KOPT-K1 (cell line): ENCODE results near the gene MROH7.

Experiments
- H3K27ac ChIP-seq: fragments of 200-600 bp; sonication (generic); 2 replicates; pipeline ENCODE4 v1.5.1; 2016; ENCODE audit warnings: antibody characterized with exemption, mild to moderate bottlenecking, low read depth, low read length; ENCODE audit not compliant: poor library complexity, severe bottlenecking
- H3K36me3 ChIP-seq: fragments of 200-600 bp; sonication (generic); 2 replicates; pipeline ENCODE4 v1.5.1; 2017; ENCODE audit warnings: antibody characterized with exemption, mild to moderate bottlenecking, low read length, moderate library complexity; ENCODE audit not compliant: insufficient read depth
- H3K9me3 ChIP-seq: fragments of 200-600 bp; sonication (generic); 2 replicates; pipeline ENCODE4 v1.5.1; 2017; ENCODE audit warnings: antibody characterized with exemption, low read length, mild to moderate bottlenecking; ENCODE audit not compliant: insufficient read depth, poor library complexity, severe bottlenecking

MROH7 gene

DNA sequence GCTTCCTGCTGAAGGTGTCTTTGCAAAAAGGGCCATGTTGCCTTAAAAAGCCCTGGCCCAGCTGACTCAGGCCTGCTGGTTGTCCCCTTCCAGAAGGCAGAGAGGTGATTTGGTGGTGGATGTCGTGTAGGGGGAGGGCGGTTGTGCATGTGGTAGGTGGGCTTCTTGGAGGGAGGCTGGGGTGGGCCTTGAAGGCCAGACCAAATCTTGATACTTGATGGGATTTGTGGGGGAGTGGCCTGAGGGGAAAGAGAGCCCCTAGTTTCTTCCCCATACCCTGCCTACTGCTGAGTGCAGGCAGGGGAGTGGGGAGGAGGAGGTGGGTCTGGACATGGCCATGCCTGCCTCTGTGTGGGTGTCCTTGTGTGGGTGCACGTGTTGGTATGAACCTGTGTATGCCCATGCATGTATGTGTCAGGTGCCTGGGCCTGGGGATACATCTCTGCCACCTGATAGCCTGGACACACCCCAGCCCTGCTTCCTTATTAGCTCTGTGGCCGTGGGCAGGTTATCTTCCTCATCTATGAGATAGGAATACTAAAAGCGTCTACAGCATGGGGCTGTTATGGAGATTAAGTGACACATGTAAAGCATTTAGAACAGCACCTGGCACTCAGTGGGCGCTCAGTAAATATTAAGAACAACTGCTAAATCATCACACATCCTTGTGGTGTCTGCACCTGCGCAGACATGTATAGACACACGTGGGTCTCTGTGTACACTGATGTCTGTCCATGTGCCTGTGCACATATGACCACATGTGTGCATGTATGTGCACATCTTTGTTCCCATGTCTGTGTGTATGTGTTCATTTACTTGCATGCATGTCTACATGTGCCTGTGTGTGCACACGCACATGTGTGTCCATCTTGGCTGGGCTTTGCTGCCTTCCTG, 35.2 kb upstream of the MROH7 start:
- Histone ChIP-seq H3K9me3 (no peaks in the 10 kb centered on the region), H3K27ac (no peak overlapping the region), H3K36me3 (no peaks in the 10 kb centered on the region)

DNA sequence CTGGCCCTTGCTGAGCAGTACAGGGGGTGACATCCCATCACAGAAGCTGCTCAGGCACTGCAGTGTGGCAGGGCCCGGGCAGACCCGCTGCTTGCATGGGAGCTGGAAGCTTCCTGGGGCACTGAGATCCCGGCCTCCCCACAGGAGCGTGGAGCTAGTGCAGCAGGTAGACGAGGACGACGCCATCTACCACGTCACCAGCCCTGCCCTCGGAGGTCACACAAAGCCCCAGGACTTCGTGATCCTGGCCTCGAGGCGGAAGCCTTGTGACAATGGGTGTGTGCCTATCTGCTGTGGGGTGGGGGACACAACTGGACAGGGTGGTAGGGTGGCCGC, 34.6 kb upstream of the MROH7 start:
- no peaks in the 10 kb centered on the region for H3K36me3 ChIP-seq
- no peaks in the 10 kb centered on the region for H3K9me3 ChIP-seq
- no peak overlapping the region for H3K27ac ChIP-seq

DNA sequence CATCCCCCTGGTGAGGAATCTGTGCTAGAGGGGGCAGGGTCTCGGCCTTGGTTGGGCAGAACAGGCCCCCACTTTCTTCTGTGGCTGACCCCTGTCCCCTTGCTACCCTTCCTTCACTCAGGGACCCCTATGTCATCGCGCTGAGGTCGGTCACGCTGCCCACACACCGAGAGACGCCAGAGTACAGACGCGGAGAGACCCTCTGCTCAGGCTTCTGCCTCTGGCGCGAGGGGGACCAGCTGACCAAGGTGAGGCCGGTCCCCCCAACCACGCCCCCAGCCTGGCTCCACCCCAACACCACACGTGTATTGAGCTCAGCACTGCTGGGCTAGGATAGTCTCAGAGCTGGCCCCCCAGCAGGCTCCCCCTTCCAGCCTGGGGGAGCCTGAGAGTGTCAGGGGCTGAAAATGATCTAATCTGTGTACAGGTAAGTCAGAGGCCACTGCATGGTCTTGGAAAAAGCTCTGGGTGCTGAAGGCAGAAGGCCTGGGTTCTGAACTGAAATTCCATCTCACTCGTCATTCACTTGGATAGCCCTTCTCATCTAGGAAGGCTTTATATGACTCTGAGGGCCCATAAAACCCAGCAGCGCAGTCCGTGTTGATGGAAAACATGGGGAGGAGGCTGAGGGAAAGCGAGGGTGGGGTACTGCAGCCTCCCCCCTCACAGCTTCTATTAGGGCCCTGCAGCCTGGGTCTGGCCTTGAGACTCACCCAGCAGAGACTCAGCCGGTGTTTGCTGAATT, 33.6 kb upstream of the MROH7 start:
- Histone ChIP-seq H3K27ac (no peak overlapping the region), H3K36me3 (no peaks in the 10 kb centered on the region), H3K9me3 (no peaks in the 10 kb centered on the region)

DNA sequence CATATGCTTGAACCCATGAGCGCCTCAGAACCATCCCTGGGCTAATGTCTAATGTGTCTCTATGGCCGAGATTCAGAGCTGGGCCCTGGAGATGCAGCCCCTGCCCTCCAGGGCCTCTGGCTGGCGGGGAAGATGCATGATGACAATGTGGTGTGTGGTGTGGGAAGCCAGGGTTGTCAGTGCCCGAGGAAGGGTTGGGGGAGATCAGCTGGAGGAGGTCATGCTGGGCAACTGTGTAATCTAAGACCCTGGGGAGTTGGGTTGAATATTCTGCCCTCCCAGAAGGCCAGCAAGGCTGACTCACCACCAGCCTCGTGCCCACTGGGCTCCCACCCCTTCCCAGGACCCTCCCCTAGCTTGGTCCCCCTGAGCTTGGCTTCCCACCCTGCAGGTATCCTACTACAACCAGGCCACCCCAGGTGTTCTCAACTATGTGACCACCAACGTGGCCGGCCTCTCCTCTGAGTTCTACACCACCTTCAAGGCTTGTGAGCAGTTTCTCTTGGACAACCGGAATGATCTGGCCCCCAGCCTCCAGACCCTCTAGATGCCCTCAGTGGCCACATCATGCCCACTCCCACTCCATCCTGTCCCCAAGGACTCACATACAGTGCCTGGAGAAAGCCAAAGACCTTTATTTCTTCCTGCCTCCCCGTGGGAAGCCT, 32.9 kb upstream of the MROH7 start:
- H3K9me3 ChIP-seq = no peaks in the 10 kb centered on the region
- no peak overlapping the region for H3K27ac ChIP-seq
- H3K36me3 ChIP-seq = no peaks in the 10 kb centered on the region

DNA sequence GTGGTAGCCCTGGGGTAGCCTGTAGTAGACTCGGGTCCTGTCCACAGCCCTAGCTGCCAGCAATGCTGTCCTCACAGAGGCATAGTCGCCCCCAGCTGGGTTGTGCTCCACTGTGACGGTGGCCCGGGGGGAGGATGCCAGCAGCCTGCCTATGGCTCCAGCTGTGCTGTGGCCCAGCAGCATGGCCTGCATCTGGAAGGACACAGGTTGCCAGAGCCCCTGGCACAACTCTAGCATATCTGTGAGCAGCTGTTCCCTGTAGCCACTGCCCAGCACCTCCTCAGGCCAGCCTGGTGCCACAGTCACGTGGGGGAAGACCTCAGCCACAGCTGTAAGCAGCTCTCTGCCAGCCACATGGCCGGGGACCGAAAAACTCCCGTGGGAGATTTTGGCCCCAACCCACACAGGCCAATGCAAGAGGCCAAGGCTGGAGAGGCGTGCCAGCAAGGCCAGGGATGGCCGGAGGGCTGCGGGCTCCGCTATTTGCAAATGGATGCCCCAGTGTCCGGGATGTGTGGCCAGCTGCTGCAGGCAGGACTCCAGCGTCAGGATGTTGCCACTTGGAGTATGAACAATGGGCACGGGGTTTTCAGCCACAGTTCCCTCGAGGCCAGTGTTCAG, 32.2 kb upstream of the MROH7 start:
- no peaks in the 10 kb centered on the region for H3K36me3 ChIP-seq
- no peak overlapping the region for H3K27ac ChIP-seq
- H3K9me3 ChIP-seq = no peaks in the 10 kb centered on the region

DNA sequence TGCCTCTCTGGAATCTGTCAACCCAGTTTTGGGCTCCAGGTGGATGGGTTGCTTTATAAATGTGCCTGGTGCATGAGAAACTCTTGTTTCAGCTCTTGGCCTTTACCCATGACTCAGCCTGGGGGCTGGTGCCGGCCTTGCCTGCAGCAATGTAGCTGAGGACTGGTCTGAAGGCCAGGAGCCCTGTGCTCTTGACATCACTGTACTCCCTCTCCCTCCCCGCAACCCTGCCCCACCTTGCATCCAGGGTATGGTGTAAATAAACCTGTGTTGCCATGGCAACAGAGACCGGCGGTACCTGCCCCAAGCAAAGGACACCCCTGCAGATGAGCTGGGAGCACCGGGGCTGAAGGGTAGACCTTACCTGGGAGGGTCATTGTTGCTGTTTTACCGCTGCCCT, 31.5 kb upstream of the MROH7 start:
- no peak overlapping the region for H3K27ac ChIP-seq
- no peaks in the 10 kb centered on the region for H3K9me3 ChIP-seq
- no peaks in the 10 kb centered on the region for H3K36me3 ChIP-seq

DNA sequence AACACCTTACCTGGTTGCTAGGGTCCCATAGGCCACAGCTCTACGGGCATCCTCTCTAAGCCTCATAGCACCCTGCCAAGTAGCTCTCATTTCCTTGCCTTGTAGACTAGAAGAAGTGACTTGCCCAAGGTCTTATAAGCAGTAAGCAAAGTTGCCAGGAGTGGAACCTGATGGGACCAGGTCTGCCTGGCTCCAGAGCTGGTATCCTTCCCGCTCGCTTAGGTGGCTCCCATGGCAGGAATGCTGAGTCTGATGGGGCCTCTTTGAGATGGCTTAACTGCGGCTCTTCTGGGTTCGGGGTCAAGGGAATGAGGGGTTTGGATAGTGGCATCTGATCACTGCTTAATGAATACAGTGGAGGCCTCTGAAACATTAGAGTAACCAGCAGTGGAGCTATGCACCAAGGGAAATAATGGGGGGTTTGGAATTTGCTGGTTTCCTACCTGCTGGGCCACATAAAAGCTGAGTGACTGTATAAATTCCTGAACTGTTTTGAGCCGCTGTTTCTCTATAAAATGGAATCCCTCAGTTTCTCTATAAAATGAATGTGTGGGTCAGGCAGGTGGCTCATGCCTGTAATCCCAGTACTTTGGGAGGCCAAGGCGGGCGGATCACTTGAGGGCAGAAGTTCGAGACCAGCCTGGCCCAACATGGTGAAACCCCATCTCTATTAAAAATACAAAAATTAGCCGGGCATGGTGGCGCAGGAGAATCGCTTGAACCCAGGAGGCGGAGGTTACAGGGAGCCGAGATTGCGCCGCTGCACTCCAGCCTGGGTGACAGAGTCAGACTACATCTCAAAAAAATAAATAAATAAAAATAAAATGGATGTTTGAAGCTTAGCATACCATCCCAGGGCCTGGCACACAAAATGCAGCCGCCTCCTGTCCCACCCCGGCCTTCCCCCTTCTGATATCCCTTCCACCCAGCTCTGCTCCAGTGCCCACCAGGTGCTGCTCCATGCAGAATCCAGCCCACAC, 30.7 kb upstream of the MROH7 start:
- Histone ChIP-seq H3K27ac (no peak overlapping the region), H3K36me3 (no peaks in the 10 kb centered on the region), H3K9me3 (no peaks in the 10 kb centered on the region)

DNA sequence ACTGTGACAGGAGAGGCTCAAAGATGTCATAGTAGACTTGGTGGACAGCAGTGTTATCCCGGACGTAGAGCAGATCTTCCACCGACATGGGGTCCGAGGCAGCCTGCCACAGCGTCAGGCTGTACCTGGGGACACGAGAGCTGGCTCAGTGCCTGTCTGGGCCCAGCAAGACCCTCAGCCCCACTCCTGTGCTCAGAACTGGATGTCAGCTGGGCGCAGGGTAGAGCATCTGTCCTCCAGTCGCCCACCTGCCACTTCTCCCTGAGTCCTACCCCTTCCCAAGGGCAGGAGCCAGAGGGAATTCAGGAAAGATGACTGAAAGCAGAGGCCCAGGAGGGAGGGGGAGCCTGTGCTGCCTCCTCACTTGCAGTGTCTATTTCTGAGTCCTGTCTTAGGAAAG, 30.0 kb upstream of the MROH7 start:
- H3K36me3 ChIP-seq = no peaks in the 10 kb centered on the region
- H3K27ac ChIP-seq = no peak overlapping the region
- no peaks in the 10 kb centered on the region for H3K9me3 ChIP-seq

DNA sequence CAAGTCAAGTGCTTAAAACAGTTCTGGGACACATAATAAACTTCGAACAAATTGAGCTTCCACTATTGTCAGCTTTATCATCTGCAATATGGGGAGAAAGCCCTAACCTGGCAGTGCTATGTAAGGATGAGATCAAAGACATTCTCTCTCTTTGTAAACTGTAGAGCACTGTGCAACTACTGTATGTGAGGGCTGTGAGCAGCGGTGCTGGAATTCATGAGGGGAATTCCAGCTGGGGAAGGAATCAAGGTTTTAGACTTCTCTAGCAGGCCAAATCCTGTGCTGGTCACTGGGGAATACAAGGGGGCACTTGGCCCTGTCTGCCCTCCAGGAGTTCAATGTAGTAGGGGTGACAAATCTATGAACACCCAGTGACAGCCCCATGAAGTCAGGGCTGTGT, 27.6 kb upstream of the MROH7 start:
- Histone ChIP-seq H3K9me3 (no peaks in the 10 kb centered on the region), H3K36me3 (no peaks in the 10 kb centered on the region), H3K27ac (no peak overlapping the region)

DNA sequence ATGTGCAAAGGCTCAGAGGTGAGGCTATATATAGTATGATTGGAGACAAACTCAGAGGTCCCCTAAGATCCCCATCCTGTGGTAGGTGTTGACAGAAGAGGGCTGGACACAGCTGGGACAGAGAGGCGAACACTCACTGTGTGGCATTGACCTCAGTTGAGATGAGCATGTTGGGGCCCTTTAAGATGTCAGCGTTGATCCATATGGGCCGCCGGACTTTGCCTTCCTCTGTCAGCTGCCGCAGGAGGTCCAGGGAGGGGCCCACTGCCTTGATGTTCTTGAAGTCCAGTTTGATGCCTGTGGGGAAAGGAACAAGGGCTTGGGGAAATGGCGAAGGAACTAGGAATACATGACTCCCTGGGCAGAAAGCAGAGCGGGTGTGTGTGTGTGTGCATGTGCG, 27.0 kb upstream of the MROH7 start:
- no peaks in the 10 kb centered on the region for H3K9me3 ChIP-seq
- no peaks in the 10 kb centered on the region for H3K36me3 ChIP-seq
- no peak overlapping the region for H3K27ac ChIP-seq

DNA sequence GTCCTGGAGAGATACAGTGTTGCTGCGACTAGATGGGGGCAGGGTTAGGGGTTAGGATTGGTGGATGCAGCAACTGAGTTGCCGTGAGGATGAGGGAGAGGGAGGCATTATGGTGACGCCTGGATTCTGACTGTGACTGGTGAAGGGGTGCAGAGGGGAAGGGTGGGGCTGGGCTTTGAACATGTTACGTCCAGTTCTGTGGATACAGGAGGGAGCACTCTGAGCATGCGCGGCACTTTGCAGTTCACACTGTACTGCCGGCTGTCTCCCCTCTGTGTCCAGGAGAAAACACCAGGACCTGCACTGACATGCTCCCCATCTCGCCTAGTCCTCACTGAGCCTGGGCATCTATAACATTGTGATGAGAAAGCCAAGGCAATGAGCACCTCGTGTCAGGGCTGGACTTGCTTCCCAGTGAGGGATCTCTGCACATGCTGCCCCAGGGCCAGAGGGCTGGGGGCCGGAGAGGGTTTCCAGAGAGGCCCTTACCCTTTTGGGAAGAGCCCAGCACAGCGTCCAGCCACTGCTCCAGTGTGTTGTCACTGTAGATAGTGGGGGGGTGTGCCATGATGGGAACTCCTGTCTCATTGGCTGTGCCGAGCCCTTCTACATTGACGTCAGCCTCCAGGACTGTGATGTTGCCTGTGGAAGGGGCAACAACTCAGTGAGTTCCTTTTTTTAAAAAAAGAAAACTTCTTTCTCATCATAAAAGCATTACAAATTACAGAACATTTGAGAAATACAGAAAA, 25.9 kb upstream of the MROH7 start:
- Histone ChIP-seq H3K36me3 (no peaks in the 10 kb centered on the region), H3K9me3 (no peaks in the 10 kb centered on the region)

DNA sequence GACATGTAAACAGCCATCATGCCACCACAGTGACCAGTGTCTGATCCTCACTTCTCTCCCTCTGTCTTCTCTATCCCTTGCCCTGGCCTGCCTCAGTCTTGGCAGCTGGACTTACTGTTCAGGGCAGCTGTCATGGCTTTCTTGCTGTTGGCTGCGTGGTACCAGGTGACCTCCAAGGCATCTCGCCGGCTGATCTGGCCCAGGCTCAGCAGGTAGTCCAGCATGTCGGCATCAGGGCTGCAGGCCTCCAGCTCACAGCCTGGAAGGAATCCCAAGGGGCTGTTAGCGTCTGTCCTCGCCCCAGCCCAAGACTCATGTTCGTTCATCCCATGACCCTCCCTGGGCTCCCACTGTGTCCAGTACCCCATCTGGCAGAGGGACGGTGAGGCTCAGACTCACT, 21.8 kb upstream of the MROH7 start:
- no peaks in the 10 kb centered on the region for H3K36me3 ChIP-seq
- no peak overlapping the region for H3K27ac ChIP-seq
- no peaks in the 10 kb centered on the region for H3K9me3 ChIP-seq

More for the DNA sequence above, 25.9 kb upstream of the MROH7 start:
- H3K27ac ChIP-seq = no peak overlapping the region

DNA sequence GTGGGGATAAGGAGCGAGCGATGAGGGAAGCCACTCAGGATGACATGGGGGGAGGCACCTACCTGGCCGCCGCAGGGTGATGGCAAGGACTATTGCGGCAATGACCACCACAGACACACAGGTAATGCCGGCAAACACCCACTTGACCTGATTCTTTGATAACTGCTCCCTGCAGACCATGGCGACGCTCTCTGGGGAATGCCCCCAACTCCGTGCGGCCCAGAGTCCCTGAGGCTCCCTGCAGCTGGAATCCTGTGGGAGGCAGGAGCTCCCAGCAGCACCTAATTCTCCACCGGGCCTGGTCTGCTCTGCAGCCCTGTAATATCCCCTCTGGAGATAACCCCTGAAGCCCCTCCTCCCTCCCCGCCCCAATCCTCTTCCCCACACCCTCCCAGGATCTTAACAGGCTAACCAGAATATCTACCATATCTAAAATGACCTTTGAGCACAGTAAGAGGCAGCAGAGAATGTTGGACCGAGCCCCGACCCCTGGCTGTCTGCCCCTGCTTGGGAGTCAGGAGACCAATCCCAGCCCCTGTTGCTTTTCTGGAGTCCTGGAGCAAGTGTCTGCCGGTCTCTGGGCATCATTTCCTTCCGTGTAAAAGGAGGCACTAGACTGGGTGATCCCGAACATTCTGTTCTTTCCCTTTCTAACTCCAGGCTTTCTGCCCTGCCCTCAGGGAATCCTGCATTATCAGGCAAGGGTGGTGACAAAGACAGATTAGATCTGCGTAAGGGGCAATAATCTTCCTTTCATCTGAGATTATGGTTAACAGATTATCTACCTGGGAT, 18.2 kb upstream of the MROH7 start, which contains the start of gene FAM151A:
TSS of gene FAM151A (minus strand) at position 310 of the 792 bp plus-strand sequence. CDS start at position 180, 130 bp downstream.
- Histone ChIP-seq H3K27ac (no peak within 1 kb of the TSS), H3K36me3 (no peaks in the 10 kb centered on the region), H3K9me3 (no peaks in the 10 kb centered on the region)
